C4-2B (cell line): ENCODE measurements around the gene MED29.

ENCODE experiments used
- H3K27ac ChIP-seq: fragments of 450-650 bp; 2 replicates; pipeline ENCODE4 v1.5.1; 2017
- ZFX ChIP-seq: fragments of 450-650 bp; IDR thresholded peaks from 2 replicates; pipeline ENCODE4 v1.6.1; 2017
- TF ChIP-seq, protein P1 (sequence below): fragments of 450-650 bp; conservative IDR thresholded peaks from 2 replicates; pipeline ENCODE4 v1.5.1; 2017; ENCODE audit warnings: mild to moderate bottlenecking

The MED29 gene

DNA sequence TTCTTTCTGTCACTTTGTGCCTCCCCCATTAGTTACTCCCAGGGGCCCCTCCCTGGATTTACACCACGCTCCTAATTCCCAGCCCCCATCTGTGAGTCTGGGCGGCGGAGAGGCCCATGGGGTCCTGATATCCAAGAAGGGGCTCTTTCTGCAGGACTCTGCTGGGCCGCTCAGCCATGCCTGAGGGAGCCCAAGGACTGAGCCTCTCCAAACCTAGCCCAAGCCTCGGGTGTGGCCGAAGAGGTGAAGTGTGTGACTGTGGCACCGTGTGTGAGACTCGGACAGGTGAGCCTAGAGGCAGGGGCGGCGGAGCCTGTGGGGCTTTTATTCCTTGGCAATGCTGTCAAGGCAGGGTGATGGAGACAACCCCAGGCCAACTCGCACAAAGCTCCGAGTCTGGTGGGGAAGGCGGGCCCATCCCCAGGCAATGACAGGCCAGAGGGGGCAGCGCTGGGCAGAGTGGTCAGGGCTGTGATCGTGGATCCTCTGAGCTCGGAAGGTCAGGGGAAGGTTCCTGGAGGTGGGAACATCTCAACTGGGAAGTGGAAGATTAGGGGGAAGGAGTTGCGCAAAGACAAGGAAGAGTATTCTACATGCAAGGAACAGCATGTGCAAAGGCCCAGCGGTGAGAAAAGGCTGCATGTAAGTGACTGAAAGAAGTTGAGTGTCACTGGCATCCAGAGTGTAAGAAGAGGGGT is 22.9 kb downstream of the MED29 start:
- no peak overlapping the region for H3K27ac ChIP-seq
- TF ChIP-seq ZFX = no peak
- TF ChIP-seq, protein P1, sequence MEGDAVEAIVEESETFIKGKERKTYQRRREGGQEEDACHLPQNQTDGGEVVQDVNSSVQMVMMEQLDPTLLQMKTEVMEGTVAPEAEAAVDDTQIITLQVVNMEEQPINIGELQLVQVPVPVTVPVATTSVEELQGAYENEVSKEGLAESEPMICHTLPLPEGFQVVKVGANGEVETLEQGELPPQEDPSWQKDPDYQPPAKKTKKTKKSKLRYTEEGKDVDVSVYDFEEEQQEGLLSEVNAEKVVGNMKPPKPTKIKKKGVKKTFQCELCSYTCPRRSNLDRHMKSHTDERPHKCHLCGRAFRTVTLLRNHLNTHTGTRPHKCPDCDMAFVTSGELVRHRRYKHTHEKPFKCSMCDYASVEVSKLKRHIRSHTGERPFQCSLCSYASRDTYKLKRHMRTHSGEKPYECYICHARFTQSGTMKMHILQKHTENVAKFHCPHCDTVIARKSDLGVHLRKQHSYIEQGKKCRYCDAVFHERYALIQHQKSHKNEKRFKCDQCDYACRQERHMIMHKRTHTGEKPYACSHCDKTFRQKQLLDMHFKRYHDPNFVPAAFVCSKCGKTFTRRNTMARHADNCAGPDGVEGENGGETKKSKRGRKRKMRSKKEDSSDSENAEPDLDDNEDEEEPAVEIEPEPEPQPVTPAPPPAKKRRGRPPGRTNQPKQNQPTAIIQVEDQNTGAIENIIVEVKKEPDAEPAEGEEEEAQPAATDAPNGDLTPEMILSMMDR = no peak; the same call in 1 of the 2 replicates

DNA sequence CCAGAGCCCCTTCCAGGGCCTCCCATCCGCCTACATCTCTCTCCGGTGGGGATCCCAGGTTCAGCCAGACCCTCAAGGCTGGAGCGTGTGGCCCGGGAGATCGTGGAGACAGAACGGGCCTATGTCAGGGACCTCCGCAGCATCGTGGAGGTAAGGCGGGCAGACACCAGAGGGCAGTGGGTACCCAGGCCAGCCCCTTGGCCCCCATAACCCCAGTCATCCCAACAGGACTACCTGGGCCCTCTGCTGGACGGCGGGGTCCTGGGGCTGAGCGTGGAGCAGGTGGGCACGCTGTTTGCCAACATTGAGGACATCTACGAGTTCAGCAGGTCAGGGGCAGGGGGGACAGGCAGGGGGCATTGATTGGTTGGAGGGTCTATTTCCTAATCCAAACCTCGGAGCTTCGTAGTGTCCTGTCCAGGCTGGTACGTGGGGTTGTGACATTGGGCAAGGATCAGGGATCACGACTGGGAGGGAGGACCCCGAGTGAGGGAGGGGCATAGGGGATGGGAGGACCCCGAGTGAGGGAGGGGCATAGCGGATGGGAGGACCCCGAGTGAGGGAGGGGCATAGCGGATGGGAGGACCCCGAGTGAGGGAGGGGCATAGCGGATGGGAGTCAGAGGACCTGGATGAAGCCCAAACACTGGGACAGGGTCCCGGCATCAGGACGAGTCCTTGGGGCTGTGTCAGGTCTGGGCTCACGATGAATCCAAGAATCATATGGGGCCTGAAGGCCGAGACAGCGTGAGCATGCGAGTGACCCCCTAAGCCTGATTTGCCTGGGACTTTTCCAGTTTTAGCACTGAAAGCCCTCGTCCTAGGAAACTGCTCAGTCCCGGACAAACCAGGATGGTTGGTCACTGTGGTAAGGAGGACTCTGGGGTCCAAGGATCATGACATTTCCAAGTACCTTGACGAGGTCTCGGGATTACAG is 24.2 kb downstream of the MED29 start:
- TF ChIP-seq, protein P1 = no peak
- TF ChIP-seq ZFX = no peak
- H3K27ac ChIP-seq = no peak overlapping the region

DNA sequence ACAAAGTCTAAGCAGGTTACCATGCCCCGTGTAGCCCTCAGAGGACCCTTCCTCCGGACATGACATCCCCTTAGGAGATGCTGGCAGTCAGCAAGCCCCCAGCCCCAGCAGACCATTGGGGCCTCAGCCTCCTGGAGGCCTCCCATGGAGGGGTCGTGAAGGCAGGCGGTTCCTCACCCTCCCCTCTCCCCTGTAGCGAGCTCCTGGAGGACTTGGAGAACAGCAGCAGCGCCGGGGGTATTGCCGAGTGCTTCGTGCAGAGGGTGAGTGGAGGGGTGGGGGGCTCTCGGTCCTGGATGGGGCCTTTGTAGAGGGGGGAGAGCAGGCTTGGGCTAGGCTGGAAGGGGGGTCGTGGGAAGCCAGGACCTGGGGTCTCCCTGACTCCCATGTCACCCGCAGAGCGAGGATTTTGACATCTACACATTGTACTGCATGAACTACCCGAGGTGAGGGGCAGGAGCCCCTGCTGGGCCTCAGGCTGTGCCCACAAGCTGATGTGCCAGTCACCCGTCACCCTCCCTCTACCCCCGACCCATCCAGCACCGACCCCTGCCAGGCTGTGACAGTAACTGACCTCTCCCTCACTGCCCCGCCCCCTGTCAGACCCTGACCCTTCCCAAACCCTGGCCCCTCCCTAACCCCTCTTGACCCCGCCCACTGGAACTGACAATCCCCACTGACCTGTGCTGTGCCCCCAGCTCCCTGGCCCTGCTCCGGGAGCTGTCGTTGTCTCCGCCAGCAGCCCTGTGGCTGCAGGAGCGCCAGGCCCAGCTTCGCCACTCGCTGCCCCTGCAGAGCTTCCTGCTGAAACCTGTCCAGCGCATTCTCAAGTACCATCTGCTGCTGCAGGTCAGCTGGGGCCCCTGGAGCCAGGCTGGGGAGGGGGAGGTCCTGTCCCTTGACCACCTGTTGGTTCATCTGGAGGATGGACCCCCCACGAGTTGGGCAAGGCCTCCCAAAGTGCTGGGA is 25.3 kb downstream of the MED29 start:
- H3K27ac ChIP-seq = no peak overlapping the region
- no peak for TF ChIP-seq ZFX
- TF ChIP-seq, protein P1 = no peak

DNA sequence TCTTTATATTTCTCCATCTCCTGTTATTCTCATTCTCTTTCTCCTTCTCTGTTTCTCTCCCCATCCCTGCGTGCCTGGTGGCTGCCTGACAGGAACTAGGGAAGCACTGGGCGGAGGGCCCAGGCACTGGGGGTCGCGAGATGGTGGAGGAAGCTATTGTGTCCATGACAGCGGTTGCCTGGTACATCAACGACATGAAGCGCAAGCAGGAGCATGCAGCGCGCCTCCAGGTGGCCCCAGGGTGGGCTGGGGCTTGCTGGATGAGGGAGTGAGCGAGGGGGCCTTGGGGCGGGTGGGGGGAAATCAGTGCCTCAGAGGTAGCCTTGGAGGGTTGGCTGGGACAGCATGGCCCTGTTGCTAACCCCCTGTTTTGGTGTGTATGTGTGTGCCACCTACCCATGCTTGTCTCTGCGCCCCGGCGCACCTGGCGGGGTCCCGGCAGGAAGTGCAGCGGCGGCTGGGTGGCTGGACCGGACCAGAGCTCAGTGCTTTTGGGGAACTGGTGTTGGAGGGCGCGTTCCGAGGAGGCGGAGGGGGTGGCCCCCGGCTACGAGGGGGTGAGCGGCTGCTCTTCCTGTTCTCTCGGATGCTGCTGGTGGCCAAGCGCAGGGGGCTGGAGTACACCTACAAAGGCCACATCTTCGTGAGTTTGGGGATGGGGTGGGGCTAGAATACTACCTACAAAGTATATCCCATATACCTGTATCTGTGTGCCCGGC is 26.4 kb downstream of the MED29 start:
- no peak for TF ChIP-seq ZFX
- TF ChIP-seq, protein P1 = no peak
- H3K27ac ChIP-seq = no peak overlapping the region

DNA sequence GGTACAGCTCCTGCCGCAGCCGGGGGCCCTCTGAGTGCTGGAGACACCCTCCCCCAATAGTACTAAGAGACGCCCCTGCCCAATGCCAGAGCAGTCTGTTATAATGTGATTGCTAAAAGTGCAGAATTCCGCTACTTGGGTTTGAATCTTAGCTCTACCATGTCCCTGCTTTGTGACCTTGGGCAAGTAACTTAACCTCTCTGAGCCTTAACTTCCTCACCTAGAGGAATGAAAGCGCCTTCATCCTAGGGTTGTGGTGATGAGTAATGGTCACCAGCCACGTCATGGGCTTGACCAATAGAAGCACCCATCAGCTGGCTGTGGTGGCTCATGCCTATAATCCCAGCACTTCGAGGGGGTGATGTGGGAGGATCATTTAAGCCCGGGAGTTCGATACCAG is 27.8 kb downstream of the MED29 start:
- no peak overlapping the region for H3K27ac ChIP-seq
- TF ChIP-seq ZFX = no peak
- TF ChIP-seq, protein P1 = no peak

DNA sequence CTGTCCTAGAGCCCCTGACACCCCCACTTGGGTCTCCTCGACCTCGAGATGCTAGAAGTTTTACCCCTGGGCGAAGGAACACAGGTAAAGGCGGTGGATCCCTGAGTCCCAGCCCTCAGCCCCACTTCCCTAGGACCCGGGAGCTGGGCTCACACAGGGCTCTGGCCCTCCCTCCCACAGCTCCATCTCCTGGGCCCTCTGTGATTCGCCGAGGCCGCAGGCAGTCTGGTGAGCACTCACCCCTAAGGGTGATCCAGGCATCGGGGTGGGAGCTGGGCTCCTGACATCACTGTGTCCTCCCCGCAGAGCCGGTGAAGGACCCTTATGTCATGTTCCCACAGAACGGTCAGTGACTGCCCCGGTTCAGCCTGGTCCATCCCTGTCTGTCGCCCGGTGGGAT is 29.6 kb downstream of the MED29 start:
- no peak overlapping the region for H3K27ac ChIP-seq
- TF ChIP-seq, protein P1 = no peak
- TF ChIP-seq ZFX = no peak
